ENCODE measurements around the gene BLNK. TPM values are rescaled to one million over a fixed set of nuclear protein-coding genes. Genes with fewer than 3 reads are reported as not detected.

The BLNK gene
- total and polyA plus RNA-seq, 2 donors (not counting 1 experiment from before 2014, with no cell fraction given): 0.33 TPM; not detected in 1

DNA sequence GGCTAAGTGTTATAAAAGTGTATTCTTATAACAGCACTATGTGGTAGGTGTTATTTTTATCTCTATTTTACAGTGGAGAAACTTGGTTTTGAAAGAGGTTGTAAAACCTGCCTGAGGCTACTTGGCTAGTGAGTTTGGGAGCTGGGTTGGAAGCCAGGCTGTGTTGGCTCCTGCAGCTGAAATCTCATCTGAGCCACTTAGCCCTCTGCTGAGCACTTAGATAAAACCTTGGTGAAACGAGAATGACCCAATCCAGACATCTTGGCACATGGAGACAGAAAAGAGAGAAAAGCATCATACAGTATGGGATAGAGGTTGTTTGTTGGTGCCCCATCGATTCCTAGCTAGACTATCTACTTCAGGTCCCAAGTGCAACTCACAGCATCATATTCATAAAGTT is 37.4 kb downstream of the BLNK start:
- Histone ChIP-seq H3K9ac (ENCODE audit: insufficient read depth, low read length) (no peak overlapping the region), H3K36me3 (ENCODE audit: control insufficient read depth, insufficient read depth, low read length) (no peaks in the 10 kb centered on the region), H3K4me2 (ENCODE audit: extremely low read depth, insufficient read depth, low read length) (no peak overlapping the region), H3K79me2 (ENCODE audit: control insufficient read depth, insufficient read depth, low read length) (no peaks in the 10 kb centered on the region), H3K27ac (ENCODE audit: insufficient read depth, low read length) (no peak overlapping the region), H3K4me3 (replicated peaks in 1 of 4; ENCODE audit: control extremely low read depth in 1 of 4, insufficient read depth in 1 of 4, low read depth in 3 of 4, low read length in 4 of 4) (no peak overlapping the region), H4K20me1 (ENCODE audit: control insufficient read depth, extremely low read depth, insufficient read depth, low read length) (peaks cover 1% of the 10 kb centered on the region), H3K4me1 (ENCODE audit: control insufficient read depth, extremely low read depth, insufficient read depth, low read length) (no peaks in the 10 kb centered on the region), H3K27me3 (ENCODE audit: control insufficient read depth, insufficient read depth, low read length) (no peaks in the 10 kb centered on the region), H2AFZ (ENCODE audit: low read length) (no peak overlapping the region), H3K9me3 (ENCODE audit: control insufficient read depth, insufficient read depth, low read depth, low read length) (no peaks in the 10 kb centered on the region)
- no peak for TF ChIP-seq EZH2 (IDR thresholded peaks at IDR 0.05; ENCODE audit: low read length, missing control alignments)
- TF ChIP-seq, protein P1, sequence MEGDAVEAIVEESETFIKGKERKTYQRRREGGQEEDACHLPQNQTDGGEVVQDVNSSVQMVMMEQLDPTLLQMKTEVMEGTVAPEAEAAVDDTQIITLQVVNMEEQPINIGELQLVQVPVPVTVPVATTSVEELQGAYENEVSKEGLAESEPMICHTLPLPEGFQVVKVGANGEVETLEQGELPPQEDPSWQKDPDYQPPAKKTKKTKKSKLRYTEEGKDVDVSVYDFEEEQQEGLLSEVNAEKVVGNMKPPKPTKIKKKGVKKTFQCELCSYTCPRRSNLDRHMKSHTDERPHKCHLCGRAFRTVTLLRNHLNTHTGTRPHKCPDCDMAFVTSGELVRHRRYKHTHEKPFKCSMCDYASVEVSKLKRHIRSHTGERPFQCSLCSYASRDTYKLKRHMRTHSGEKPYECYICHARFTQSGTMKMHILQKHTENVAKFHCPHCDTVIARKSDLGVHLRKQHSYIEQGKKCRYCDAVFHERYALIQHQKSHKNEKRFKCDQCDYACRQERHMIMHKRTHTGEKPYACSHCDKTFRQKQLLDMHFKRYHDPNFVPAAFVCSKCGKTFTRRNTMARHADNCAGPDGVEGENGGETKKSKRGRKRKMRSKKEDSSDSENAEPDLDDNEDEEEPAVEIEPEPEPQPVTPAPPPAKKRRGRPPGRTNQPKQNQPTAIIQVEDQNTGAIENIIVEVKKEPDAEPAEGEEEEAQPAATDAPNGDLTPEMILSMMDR (conservative IDR thresholded peaks at IDR 0.05 in 1 of 2, IDR thresholded peaks at IDR 0.05 in 1 of 2; ENCODE audit: low read depth in 1 of 2, low read length in 2 of 2): no peak
- DNase-seq (ENCODE audit: low read depth in 2 of 2): no peak

DNA sequence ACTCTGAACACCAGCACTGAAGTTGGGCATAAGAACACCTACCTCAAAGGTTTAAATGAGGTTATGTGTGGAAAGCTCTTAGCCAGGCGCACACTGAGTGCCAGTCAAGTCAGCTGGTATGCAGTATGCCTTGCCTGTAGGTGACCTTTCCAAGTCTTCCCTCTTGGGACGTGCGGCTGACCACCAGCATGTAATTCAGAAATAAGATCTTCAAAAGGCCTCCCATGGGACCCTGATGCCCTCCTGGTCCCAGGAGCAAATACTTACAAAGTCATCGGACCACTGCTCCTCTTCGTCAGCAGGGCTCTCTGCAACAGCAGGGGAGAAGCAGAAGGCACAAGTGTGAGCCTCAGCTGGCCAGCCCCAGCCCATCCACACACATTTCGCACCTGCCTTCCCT is 40.8 kb downstream of the BLNK start:
- Histone ChIP-seq H3K9ac (ENCODE audit: insufficient read depth, low read length) (no peak overlapping the region), H3K4me2 (ENCODE audit: extremely low read depth, insufficient read depth, low read length) (no peak overlapping the region), H3K9me3 (ENCODE audit: control insufficient read depth, insufficient read depth, low read depth, low read length) (no peaks in the 10 kb centered on the region), H3K79me2 (ENCODE audit: control insufficient read depth, insufficient read depth, low read length) (no peaks in the 10 kb centered on the region), H4K20me1 (ENCODE audit: control insufficient read depth, extremely low read depth, insufficient read depth, low read length) (no peaks in the 10 kb centered on the region), H3K4me3 (replicated peaks in 1 of 4; ENCODE audit: control extremely low read depth in 1 of 4, insufficient read depth in 1 of 4, low read depth in 3 of 4, low read length in 4 of 4) (no peak overlapping the region), H2AFZ (ENCODE audit: low read length) (no peak overlapping the region), H3K4me1 (ENCODE audit: control insufficient read depth, extremely low read depth, insufficient read depth, low read length) (no peaks in the 10 kb centered on the region), H3K36me3 (ENCODE audit: control insufficient read depth, insufficient read depth, low read length) (no peaks in the 10 kb centered on the region), H3K27me3 (ENCODE audit: control insufficient read depth, insufficient read depth, low read length) (no peaks in the 10 kb centered on the region), H3K27ac (ENCODE audit: insufficient read depth, low read length) (no peak overlapping the region)
- no peak for DNase-seq (ENCODE audit: low read depth in 2 of 2)
- TF ChIP-seq, protein P1 (conservative IDR thresholded peaks at IDR 0.05 in 1 of 2, IDR thresholded peaks at IDR 0.05 in 1 of 2; ENCODE audit: low read depth in 1 of 2, low read length in 2 of 2): no peak
- no peak for TF ChIP-seq EZH2 (IDR thresholded peaks at IDR 0.05; ENCODE audit: low read length, missing control alignments)

DNA sequence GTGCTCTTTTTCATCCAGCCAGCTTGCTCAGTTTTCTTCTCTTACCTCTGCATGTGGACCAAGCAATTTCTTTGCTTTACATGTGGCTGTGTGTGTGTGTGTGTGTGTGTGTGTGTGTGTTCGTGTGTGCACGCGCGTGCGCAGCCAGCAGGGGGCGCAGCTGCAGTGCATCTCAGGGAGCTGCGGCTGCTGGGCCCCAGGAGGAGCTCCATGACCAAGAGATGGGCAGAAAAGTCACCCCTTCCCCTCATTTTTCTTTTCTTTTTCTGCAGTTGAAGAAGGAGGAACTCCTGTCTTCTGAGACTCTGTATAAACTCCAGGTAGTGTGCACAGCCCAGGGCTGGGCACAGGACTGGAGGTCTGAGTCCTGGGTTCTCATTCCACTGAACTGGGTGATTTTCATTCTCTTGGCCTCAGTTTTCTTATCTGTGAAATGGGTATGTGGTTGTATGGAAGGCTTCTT is 41.8 kb downstream of the BLNK start:
- Histone ChIP-seq H3K4me3 (replicated peaks in 1 of 4; ENCODE audit: control extremely low read depth in 1 of 4, insufficient read depth in 1 of 4, low read depth in 3 of 4, low read length in 4 of 4) (no peak overlapping the region), H3K9me3 (ENCODE audit: control insufficient read depth, insufficient read depth, low read depth, low read length) (no peaks in the 10 kb centered on the region), H2AFZ (ENCODE audit: low read length) (no peak overlapping the region), H4K20me1 (ENCODE audit: control insufficient read depth, extremely low read depth, insufficient read depth, low read length) (no peaks in the 10 kb centered on the region), H3K9ac (ENCODE audit: insufficient read depth, low read length) (no peak overlapping the region), H3K79me2 (ENCODE audit: control insufficient read depth, insufficient read depth, low read length) (no peaks in the 10 kb centered on the region), H3K4me1 (ENCODE audit: control insufficient read depth, extremely low read depth, insufficient read depth, low read length) (no peaks in the 10 kb centered on the region), H3K27ac (ENCODE audit: insufficient read depth, low read length) (no peak overlapping the region), H3K4me2 (ENCODE audit: extremely low read depth, insufficient read depth, low read length) (no peak overlapping the region), H3K27me3 (ENCODE audit: control insufficient read depth, insufficient read depth, low read length) (no peaks in the 10 kb centered on the region), H3K36me3 (ENCODE audit: control insufficient read depth, insufficient read depth, low read length) (no peaks in the 10 kb centered on the region)
- TF ChIP-seq, protein P1 (conservative IDR thresholded peaks at IDR 0.05 in 1 of 2, IDR thresholded peaks at IDR 0.05 in 1 of 2; ENCODE audit: low read depth in 1 of 2, low read length in 2 of 2): peak; percentile 69 to 77
- no peak for TF ChIP-seq EZH2 (IDR thresholded peaks at IDR 0.05; ENCODE audit: low read length, missing control alignments)
- DNase-seq (ENCODE audit: low read depth in 2 of 2): peak; percentile 48 to 69

All from fibroblast of lung (primary cell).